Ishikawa (cell line): Measurements from ENCODE around the gene SPAAR.

Experiments
- CREB1 ChIP-seq: IDR thresholded peaks from 2 replicates; pipeline ENCODE4 v1.6.1; 2012; ENCODE audit warnings: low read depth
- FOXM1 ChIP-seq: IDR thresholded peaks from 2 replicates; pipeline ENCODE4 v1.6.1; 2012; ENCODE audit warnings: low read depth, borderline replicate concordance
- NFIC ChIP-seq: IDR thresholded peaks from 2 replicates; pipeline ENCODE4 v1.6.1; 2012
- RAD21 ChIP-seq: IDR thresholded peaks from 2 replicates; pipeline ENCODE4 v1.6.1; 2012; ENCODE audit warnings: low read depth
- TAF1 ChIP-seq: IDR thresholded peaks from 2 replicates; pipeline ENCODE4 v1.6.1; 2012; ENCODE audit warnings: low read depth, mild to moderate bottlenecking
- TCF12 ChIP-seq: IDR thresholded peaks from 2 replicates; pipeline ENCODE4 v1.6.1; 2012; ENCODE audit warnings: low read depth
- YY1 ChIP-seq: IDR thresholded peaks from 2 replicates; pipeline ENCODE4 v1.6.1; 2012; ENCODE audit warnings: low read depth
- TF ChIP-seq, protein P1 (sequence below): IDR thresholded peaks from 2 replicates; pipeline ENCODE4 v1.6.1; 2012
- TF ChIP-seq, protein P2 (sequence below): IDR thresholded peaks from 2 replicates; pipeline ENCODE4 v1.6.1; 2012; ENCODE audit warnings: low read depth, mild to moderate bottlenecking

DNA sequence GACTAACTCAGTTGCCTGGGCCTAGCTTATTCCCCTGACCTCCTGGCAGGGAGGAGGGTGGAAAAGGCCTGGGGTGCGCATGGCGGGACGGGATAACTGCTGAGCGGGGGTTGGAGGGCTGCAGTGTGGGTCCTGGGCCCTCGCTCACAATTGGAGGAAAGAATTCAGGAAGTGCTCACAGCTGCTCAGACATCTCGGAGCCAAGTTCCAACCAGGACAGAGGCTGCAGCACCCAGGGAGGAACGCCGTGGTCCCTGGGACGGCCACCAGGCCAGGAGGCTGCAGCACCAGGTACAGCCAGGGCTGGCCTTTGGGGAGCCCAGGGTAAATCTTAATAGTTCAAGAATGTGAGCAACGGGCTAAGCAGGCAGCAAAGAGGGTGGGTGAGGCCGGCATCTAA, at the start of gene SPAAR:
- TF ChIP-seq, protein P1, sequence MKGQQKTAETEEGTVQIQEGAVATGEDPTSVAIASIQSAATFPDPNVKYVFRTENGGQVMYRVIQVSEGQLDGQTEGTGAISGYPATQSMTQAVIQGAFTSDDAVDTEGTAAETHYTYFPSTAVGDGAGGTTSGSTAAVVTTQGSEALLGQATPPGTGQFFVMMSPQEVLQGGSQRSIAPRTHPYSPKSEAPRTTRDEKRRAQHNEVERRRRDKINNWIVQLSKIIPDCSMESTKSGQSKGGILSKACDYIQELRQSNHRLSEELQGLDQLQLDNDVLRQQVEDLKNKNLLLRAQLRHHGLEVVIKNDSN = no peak
- TF ChIP-seq FOXM1 (no peak), YY1 (no peak), TCF12 (no peak), RAD21 (no peak), CREB1 (no peak), TAF1 (no peak), NFIC (no peak)
- TF ChIP-seq, protein P2, sequence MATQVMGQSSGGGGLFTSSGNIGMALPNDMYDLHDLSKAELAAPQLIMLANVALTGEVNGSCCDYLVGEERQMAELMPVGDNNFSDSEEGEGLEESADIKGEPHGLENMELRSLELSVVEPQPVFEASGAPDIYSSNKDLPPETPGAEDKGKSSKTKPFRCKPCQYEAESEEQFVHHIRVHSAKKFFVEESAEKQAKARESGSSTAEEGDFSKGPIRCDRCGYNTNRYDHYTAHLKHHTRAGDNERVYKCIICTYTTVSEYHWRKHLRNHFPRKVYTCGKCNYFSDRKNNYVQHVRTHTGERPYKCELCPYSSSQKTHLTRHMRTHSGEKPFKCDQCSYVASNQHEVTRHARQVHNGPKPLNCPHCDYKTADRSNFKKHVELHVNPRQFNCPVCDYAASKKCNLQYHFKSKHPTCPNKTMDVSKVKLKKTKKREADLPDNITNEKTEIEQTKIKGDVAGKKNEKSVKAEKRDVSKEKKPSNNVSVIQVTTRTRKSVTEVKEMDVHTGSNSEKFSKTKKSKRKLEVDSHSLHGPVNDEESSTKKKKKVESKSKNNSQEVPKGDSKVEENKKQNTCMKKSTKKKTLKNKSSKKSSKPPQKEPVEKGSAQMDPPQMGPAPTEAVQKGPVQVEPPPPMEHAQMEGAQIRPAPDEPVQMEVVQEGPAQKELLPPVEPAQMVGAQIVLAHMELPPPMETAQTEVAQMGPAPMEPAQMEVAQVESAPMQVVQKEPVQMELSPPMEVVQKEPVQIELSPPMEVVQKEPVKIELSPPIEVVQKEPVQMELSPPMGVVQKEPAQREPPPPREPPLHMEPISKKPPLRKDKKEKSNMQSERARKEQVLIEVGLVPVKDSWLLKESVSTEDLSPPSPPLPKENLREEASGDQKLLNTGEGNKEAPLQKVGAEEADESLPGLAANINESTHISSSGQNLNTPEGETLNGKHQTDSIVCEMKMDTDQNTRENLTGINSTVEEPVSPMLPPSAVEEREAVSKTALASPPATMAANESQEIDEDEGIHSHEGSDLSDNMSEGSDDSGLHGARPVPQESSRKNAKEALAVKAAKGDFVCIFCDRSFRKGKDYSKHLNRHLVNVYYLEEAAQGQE = no peak
